Activated naive CD8-positive, alpha-beta T cell (primary cell): ENCODE measurements around the gene STOX1.
"Not testable (repeated sequence)": the region's sequence is repeated elsewhere in the genome, so short reads cannot be mapped to it uniquely, and the experiment has no call there.

Experiments used
- H3K27ac Mint-ChIP-seq: one replicate; pipeline ENCODE4 v1.8.0; 2021; ENCODE audit warnings: mixed read lengths
- H3K27me3 Mint-ChIP-seq: one replicate; pipeline ENCODE4 v1.8.0; 2021; ENCODE audit warnings: mixed read lengths
- H3K36me3 Mint-ChIP-seq: one replicate; pipeline ENCODE4 v1.8.0; 2021; ENCODE audit warnings: mixed read lengths
- H3K4me1 Mint-ChIP-seq: one replicate; pipeline ENCODE4 v1.8.0; 2021; ENCODE audit warnings: low read depth, mixed read lengths
- H3K4me3 Mint-ChIP-seq: one replicate; pipeline ENCODE4 v1.8.0; 2021; ENCODE audit warnings: mild to moderate bottlenecking, mixed read lengths
- H3K9me3 Mint-ChIP-seq: one replicate; pipeline ENCODE4 v1.8.0; 2021; ENCODE audit warnings: low read depth, mixed read lengths

Gene STOX1, protein sequence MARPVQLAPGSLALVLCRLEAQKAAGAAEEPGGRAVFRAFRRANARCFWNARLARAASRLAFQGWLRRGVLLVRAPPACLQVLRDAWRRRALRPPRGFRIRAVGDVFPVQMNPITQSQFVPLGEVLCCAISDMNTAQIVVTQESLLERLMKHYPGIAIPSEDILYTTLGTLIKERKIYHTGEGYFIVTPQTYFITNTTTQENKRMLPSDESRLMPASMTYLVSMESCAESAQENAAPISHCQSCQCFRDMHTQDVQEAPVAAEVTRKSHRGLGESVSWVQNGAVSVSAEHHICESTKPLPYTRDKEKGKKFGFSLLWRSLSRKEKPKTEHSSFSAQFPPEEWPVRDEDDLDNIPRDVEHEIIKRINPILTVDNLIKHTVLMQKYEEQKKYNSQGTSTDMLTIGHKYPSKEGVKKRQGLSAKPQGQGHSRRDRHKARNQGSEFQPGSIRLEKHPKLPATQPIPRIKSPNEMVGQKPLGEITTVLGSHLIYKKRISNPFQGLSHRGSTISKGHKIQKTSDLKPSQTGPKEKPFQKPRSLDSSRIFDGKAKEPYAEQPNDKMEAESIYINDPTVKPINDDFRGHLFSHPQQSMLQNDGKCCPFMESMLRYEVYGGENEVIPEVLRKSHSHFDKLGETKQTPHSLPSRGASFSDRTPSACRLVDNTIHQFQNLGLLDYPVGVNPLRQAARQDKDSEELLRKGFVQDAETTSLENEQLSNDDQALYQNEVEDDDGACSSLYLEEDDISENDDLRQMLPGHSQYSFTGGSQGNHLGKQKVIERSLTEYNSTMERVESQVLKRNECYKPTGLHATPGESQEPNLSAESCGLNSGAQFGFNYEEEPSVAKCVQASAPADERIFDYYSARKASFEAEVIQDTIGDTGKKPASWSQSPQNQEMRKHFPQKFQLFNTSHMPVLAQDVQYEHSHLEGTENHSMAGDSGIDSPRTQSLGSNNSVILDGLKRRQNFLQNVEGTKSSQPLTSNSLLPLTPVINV

DNA sequence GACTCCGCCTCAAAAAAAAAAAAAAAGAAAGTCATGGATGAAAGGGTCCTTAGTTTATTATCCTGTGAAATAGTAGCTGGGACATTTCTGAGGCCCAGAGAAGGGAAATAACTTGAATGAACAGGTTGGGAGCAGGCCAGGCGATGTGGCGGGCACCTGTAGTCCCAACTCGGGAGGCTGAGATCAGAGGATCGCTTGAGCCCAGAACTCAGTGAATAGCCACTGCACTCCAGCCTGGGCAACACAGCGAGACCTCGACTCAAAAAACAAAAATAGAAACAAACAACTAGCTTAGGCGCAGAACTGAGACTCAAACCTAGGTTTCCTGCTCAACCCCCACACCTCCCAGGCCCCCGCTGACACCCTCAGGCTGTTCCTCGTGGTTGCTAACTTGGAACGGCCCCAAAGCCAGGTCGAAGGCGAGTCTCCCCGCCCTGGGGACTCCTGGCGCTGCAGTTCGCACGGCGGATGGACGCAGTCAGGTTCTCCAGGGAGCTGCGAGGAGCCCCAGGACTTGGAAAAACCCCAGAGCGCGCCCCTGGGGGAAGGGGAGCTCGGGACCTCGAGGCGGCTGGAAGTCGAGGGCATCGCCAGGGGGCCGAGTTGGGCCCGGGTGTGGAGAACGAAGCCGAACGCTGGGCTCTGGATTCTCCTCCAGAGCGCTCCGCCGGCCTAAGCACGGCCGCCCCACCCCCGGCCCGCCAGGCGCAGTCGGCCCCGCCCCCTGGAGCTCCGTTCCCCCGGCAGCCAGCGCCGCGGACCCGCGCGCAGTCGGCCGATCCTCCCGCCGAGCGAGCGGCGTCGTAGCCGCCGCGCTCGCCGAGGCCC is at the start of gene STOX1:
STOX1 (plus strand) TSS at position 768 of the 828 bp plus-strand sequence. CDS start 93 bp downstream, outside the sequence.
- H3K4me1 Mint-ChIP-seq: peaks cover 19% of the 10 kb centered on the region
- H3K27me3 Mint-ChIP-seq: no peaks in the 10 kb centered on the region
- peak within 1 kb of the TSS; percentile 16 for H3K27ac Mint-ChIP-seq
- no peaks in the 10 kb centered on the region for H3K36me3 Mint-ChIP-seq
- H3K4me3 Mint-ChIP-seq: peak within 1 kb of the TSS; percentile 82
- H3K9me3 Mint-ChIP-seq: no peaks in the 10 kb centered on the region

DNA sequence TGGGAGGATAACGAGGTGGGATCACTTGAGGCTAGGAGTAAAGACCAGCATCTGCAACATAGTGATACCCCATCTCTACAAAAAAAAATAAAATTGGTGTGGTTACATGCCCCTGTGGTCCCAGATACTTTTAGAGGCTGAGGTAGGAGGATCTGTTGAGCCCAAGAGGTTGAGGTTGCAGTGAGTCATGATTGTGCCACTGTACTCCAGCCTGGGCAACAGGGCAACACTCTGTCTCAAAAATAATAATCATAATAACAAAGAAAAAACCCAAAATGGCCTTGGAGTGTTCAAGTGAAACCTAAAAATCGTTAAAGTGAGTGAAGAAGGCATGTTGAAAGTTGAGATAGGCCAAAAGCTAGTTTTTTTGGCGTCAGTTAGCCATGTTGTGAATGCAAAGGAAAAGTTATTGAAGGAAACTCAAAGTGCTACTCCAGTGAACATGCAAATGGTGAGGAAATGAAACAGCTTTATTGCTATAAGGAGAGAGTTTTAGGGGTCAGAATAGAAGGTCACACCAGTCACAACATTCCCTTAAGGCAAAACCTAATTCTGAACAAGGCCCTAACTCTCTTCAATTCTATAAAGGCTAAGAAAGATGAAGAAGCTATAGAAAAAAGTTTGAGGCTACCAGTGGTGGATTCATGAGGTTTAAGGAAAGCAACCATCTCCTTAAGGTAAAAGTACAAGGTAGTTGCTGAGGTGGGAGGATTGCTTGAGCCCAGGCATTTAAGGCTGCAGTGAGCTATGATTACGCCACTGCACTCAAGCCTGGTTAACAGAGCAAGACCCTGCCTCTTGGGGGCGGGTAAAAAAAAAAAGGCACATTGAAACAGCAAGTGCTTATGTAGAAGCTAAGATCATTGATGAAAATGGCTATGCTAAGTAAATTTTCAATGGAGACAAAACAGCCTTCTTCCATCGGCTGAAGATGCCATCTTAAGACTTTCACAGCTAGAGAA is 45.4 kb upstream of the STOX1 start:
- peaks cover 14% of the 10 kb centered on the region for H3K36me3 Mint-ChIP-seq
- no peaks in the 10 kb centered on the region for H3K27me3 Mint-ChIP-seq
- H3K4me3 Mint-ChIP-seq: no peak overlapping the region
- H3K9me3 Mint-ChIP-seq: no peaks in the 10 kb centered on the region
- no peaks in the 10 kb centered on the region for H3K4me1 Mint-ChIP-seq
- H3K27ac Mint-ChIP-seq: peak overlapping the region; percentile 34

DNA sequence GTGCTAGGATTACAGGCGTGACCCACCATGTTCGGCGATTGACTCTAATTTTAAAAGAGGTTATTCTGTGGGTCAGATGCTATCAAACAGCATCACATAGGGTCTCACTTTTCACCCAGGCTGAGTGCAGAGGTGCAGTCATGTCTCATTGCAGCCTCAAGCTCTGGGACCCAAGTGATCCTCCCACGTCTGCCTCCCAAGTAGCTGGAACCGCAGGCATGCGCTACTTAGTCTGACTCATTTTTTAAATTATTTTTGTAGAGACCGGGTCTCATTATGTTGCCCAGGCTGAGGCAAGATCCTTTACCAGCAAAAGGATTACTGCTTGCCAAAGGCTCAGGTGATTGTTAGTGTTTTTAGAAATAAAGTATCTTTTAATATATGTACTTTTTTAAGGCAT is 42.9 kb upstream of the STOX1 start:
- H3K27ac Mint-ChIP-seq: no peak overlapping the region
- H3K27me3 Mint-ChIP-seq: no peaks in the 10 kb centered on the region
- no peaks in the 10 kb centered on the region for H3K4me1 Mint-ChIP-seq
- H3K36me3 Mint-ChIP-seq: peaks cover 14% of the 10 kb centered on the region
- no peak overlapping the region for H3K4me3 Mint-ChIP-seq
- H3K9me3 Mint-ChIP-seq: no peaks in the 10 kb centered on the region

DNA sequence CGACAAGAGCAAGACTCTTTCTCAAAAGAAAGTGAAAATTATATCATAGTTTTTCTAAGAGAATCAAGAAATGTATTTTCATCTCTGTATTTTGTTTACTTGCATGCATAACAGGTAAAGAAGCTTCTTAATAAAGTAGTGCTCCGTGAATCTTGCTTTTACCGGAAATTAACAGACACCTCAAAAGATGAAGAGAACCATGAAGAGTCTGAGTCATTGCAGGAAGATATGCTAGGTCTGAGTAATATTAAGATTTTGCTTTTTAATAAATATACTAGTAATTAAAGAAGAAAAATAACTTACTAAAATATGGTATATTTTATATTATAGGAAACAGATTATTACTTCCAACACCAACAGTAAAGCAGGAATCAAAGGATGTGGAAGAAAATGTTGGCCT is 39.5 kb upstream of the STOX1 start:
- H3K4me3 Mint-ChIP-seq: no peak overlapping the region
- H3K36me3 Mint-ChIP-seq: peaks cover 8% of the 10 kb centered on the region
- H3K9me3 Mint-ChIP-seq: no peaks in the 10 kb centered on the region
- H3K27ac Mint-ChIP-seq: no peak overlapping the region
- no peaks in the 10 kb centered on the region for H3K27me3 Mint-ChIP-seq
- no peaks in the 10 kb centered on the region for H3K4me1 Mint-ChIP-seq

DNA sequence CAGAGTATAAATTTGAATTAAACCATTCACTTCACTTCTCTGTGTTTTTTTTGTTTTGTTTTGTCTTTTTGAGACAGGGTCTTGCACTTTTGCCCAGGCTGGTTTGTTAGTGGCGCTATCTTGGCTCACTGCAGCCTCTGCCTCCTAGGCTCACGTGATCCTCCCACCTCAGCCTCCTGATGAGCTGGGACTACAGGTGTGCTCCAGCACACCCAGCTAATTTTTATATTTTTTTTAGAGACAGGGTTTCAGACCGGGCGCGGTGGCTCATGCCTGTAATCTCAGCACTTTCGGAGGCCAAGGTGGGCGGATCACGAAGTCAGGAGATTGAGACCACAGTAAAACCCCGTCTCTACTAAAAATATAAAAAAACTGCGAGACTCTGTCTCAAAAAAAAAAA is 36.9 kb upstream of the STOX1 start:
- no peaks in the 10 kb centered on the region for H3K27me3 Mint-ChIP-seq
- H3K36me3 Mint-ChIP-seq: peaks cover 8% of the 10 kb centered on the region
- H3K27ac Mint-ChIP-seq: no peak overlapping the region
- H3K4me1 Mint-ChIP-seq: no peaks in the 10 kb centered on the region
- no peak overlapping the region for H3K4me3 Mint-ChIP-seq
- H3K9me3 Mint-ChIP-seq: no peaks in the 10 kb centered on the region

DNA sequence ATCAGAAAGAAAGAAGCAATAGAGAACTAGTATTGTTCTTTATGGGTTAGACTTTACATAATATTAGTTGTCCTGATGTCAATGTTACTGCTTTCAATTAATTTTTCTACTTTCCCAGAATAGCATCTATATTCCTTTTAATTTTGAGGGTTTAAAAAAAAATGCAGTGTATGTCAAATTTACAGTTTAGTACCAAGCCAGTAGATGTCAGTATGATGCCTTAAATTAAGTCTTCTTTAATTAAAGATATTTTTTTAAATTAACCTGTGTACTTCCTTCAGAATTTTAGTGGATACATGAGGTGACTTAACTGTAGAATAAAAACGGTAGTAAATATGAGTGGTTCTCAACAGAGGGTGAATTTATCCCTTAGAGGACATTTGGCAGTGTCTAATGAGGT is 35.2 kb upstream of the STOX1 start:
- H3K27ac Mint-ChIP-seq: no peak overlapping the region
- no peaks in the 10 kb centered on the region for H3K4me1 Mint-ChIP-seq
- peaks cover 2% of the 10 kb centered on the region for H3K36me3 Mint-ChIP-seq
- no peak overlapping the region for H3K4me3 Mint-ChIP-seq
- H3K27me3 Mint-ChIP-seq: no peaks in the 10 kb centered on the region
- no peaks in the 10 kb centered on the region for H3K9me3 Mint-ChIP-seq

DNA sequence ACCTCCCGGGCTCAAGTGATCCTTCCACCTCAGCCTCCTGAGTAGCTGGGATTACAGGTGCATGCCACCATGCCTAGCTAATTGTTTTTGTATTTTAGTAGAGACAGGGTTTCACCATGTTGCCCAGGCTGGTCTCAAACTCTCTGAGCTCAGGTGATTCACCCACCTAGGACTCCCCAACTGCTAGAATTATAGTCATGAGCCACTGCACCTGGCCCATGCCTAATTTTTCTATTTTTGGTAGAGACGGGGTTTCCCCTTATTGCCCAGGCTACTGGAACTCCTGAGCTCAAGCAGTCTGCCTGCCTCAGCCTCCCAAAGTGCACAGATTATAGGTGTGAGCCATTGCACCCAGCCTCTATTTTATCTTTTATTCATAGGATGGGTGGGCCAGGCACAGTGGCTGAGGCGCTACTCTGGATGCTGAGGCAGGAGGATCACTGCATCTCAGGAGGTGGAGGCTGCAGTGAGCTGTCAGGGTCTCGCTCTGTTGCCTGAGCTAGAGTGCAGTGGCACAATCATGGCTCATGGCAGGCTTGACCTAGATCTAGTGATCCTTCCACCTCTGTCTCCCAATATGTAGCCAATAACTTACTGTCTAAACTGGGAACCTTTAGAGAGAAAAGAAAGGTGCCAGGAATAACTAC is 31.3 kb upstream of the STOX1 start:
- no peak overlapping the region for H3K4me3 Mint-ChIP-seq
- no peaks in the 10 kb centered on the region for H3K27me3 Mint-ChIP-seq
- peaks cover 2% of the 10 kb centered on the region for H3K36me3 Mint-ChIP-seq
- H3K27ac Mint-ChIP-seq: no peak overlapping the region
- no peaks in the 10 kb centered on the region for H3K9me3 Mint-ChIP-seq
- H3K4me1 Mint-ChIP-seq: no peaks in the 10 kb centered on the region

DNA sequence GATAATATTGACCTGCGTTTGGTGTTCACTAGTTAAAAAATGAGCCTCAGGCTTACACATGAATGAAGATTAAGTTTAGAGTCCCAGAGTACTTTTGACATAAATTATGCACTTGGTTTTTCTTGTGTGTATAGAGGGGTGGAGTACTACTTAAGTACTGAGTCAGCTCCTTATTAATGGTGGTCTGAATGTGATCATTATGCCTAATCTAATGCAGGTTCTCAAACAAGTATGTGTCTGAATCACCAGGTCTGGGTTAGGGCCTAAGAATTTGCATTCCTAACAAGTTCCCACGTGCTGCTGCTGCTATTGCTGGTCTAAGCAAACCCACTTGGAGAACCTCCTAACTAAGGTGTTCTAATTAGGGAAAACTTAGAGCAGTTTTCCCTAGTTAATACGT is 30.7 kb upstream of the STOX1 start:
- no peaks in the 10 kb centered on the region for H3K4me1 Mint-ChIP-seq
- no peak overlapping the region for H3K27ac Mint-ChIP-seq
- no peaks in the 10 kb centered on the region for H3K9me3 Mint-ChIP-seq
- H3K27me3 Mint-ChIP-seq: no peaks in the 10 kb centered on the region
- no peak overlapping the region for H3K4me3 Mint-ChIP-seq
- H3K36me3 Mint-ChIP-seq: peaks cover 2% of the 10 kb centered on the region

DNA sequence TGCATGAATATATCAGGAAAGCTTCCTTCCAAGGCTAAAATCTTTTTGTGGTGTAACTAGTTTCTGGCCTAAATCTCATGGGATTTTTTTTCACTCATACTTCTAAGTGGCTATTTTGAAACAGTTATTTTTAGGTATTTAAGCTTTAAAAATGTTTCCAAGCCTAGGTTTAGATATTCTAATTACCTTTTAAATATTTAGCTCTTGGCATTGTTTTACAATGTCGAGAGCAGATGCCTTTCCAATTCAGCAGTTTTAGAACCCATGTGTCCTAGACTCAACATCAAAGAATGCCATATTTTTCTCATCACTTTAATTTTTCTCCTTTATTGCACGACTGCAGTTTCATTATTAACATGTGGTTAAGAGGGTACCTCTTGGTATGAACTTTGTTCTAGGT is 27.1 kb upstream of the STOX1 start:
- Mint-ChIP-seq H3K4me3 (no peak overlapping the region), H3K4me1 (no peaks in the 10 kb centered on the region), H3K36me3 (peaks cover 2% of the 10 kb centered on the region), H3K9me3 (no peaks in the 10 kb centered on the region), H3K27me3 (no peaks in the 10 kb centered on the region), H3K27ac (no peak overlapping the region)

DNA sequence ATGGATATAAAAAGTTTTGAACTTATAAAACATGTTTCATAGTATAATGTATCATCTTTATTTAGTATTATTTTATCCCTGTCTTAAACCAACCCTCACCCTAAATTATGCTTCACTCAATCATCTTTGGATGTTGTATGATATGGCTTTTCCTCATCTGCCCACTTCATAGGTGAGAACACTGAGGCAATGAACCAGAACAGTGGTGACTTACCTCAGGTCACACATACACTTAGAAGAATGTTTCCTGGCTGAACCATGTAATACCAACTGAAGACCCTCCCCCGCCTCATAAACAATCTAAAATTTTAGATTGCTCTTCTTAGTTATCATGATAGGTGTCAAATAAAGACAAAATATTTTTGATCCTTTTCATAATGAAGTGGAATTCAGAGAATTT is 22.6 kb upstream of the STOX1 start:
- no peaks in the 10 kb centered on the region for H3K36me3 Mint-ChIP-seq
- H3K4me1 Mint-ChIP-seq: no peaks in the 10 kb centered on the region
- H3K4me3 Mint-ChIP-seq: no peak overlapping the region
- no peaks in the 10 kb centered on the region for H3K27me3 Mint-ChIP-seq
- no peaks in the 10 kb centered on the region for H3K9me3 Mint-ChIP-seq
- no peak overlapping the region for H3K27ac Mint-ChIP-seq

DNA sequence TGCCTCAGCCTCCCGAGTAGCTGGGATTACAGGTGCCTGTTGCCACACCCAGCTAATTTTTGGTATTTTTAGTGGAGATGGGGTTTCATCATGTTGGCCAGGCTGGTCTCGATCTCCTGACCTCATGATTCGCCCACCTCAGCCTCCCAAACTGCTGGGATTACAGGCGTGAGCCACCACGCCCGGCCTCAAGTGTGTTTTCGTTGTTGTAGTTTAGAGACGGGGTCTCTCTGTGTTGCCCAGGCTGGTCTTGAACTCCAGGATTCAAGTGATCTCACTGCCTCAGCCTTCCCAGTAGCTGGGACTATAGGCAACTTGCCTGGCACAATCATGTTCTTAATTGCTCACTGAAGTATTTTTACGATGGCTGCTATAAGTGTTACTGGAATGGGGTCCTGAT is 16.5 kb upstream of the STOX1 start:
- H3K27ac Mint-ChIP-seq, H3K4me1 Mint-ChIP-seq, H3K4me3 Mint-ChIP-seq, H3K27me3 Mint-ChIP-seq, H3K9me3 Mint-ChIP-seq, H3K36me3 Mint-ChIP-seq: not testable (repeated sequence)

DNA sequence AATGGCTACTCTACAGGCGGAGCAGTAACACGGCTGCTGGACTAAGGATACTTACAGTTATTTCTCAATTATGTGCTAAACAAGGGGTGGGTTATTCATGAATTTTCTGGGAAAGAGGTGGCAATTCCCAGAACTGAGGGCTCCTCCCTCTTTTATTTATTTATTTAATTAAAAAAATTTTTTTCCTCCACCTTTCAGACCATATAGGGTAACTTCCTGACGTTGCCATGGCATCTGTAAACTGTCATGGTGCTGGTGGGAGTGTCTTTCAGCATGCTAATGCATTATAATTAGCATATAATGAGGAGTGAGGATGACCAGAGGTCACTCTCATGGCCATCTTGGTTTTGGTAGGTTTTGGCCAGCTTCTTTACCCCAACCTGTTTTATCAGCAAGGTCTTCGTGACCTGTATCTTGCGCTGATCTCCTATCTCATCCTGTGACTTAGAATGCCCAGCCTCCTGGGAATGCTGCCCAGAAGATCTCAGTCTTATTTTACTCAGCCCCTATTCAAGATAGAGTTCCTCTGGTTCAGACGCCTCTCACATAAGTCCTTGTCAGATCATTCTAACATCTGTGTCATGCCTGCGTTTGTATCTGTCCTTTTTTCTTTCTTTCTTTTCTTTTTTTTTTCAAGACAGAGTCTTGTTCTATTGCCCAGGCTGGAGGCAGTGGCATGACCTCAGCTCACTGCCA is 15.9 kb upstream of the STOX1 start:
- H3K4me1 Mint-ChIP-seq: no peaks in the 10 kb centered on the region
- no peak overlapping the region for H3K27ac Mint-ChIP-seq
- no peaks in the 10 kb centered on the region for H3K36me3 Mint-ChIP-seq
- no peaks in the 10 kb centered on the region for H3K9me3 Mint-ChIP-seq
- no peaks in the 10 kb centered on the region for H3K27me3 Mint-ChIP-seq
- no peak overlapping the region for H3K4me3 Mint-ChIP-seq

DNA sequence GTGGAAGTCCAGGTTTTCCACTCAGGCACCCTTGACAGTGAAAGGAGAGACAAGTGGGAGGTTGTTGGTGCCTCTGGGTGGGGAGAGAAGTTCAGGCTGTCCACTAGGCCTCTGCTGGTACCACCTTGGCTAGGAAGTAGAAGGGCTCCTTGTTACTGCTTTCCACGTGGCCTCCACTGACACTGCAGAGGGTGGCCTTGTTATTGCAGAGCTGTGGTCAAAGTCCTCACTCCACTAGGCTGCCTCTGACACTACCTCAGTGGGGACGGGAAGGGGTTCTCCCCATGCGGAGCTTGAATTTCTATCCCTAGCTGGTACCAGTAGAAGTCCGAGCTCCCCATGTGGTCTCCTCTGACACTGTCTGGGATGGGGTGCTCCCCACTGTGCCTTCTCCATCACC is 14.9 kb upstream of the STOX1 start:
- H3K27ac Mint-ChIP-seq: no peak overlapping the region
- H3K4me1 Mint-ChIP-seq: no peaks in the 10 kb centered on the region
- H3K36me3 Mint-ChIP-seq: no peaks in the 10 kb centered on the region
- no peak overlapping the region for H3K4me3 Mint-ChIP-seq
- H3K9me3 Mint-ChIP-seq: no peaks in the 10 kb centered on the region
- no peaks in the 10 kb centered on the region for H3K27me3 Mint-ChIP-seq
